Activated gamma-delta T cell treated with Interleukin-2 at 50 U/mL for 16 hours (primary cell): ENCODE data around the gene MEGF8.

Experiments
- DNase-seq: peaks from one replicate; pipeline ENCODE4 v3.0.0-alpha.2; 2020

The MEGF8 gene

DNA sequence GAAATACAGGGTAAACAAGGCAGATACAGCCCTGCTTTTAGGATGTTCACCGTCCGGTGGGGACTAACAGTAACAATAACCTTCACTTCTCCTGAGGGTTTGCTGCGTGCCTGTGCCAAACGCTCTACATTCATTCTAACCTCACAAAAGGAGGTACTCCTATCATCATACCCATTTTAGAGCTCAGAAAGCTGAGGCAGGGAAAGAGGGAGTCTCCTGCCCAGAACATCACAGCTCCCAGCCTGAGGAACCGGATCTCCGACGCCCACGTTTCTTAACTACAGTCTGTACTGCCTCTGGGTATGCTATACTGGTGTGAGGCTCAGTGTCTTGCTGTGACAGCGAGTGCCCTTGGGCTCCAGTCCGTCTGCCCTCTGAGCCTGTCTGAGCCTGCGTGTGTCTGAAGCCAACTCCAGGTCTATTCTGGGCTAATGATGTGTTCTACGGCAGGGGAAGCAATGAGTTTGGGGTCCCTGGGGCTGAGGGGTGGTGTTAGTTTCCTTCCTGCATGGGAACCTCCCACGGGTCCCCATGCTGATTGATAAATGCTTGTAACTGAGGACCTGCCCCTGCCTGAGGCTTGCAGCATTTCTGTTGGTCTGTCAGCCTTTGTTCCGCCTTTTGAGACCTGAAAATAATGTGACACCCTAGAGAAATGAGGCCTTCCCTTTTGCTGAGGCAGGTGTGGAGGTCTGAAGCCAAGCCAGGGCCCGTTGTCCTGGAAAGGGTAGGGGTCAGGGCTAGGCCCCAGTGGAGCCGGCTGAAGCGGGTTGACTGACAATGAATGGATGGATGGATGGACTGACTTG lies 96.9 kb downstream of the MEGF8 start:
- no peak for DNase-seq

DNA sequence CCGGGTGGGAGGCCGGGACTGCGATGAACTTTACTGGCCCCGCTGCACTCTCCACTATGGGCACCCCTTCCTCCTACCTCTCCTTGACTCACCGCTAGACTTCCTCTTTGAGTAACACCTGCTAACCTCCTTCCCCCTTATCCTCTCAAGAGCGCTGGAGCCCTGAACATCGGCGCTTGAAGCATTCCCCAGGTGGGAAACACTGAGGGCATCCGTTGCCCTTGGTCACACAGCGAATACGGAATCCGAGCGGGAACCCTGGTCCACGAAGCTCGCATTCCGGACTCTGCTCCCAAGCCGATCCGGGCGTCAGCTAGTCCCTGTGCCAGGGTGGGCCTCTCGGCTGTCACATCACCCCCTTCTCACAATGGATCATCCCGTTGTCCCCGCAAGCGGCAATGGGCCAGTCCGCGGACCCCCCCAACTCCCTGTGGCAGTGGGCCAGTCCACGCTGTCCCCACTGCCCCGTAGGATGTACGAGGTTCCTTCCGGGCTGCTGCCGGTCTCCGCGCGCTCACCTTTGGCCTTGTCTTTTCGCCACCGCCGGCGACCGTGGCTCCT lies 97.5 kb downstream of the MEGF8 start:
- peak; percentile 54 for DNase-seq

DNA sequence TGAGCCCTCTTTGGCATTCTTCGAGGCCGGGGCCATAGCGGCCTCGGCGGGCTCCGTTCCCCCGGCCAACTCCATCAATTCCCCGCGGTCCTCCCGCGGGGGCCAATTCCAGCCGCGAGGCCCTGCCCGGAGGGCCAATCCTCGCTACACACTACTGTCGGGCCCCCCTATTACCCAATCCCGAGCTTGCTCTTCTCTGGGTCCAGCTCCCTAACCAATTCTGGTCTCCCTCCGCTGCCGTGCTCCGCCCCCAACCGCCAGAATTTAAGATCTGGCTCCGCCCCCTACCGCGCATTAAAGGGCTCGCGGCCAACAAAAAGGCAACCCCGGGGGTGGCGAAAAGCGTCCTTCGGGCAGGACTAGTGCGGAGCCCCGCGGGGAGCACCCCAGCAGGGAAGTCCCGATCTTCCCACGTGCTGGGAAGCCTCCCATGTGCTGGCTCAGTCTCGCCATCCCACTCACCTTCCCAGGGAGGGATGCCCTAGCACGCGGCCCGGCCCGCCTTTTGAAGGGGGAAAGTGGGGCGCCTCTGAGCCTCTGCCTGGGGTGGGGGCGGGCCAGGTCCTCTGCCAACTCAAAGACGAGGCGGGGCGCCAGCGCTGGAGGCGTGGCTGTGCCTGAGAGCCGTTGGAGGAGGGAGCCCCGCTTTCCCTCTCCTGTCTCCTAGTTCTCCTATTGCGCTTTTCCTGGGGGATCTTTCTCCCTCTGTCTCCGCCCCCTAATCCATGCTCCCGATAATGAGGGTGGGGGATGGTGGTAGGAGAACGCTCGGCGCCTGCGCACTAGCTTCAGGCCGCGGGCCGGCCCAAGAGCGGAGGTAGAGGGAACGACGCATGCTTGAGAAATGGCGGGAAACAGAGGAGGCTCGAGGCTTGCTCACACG lies 98.3 kb downstream of the MEGF8 start:
- peak; percentile 92 for DNase-seq

DNA sequence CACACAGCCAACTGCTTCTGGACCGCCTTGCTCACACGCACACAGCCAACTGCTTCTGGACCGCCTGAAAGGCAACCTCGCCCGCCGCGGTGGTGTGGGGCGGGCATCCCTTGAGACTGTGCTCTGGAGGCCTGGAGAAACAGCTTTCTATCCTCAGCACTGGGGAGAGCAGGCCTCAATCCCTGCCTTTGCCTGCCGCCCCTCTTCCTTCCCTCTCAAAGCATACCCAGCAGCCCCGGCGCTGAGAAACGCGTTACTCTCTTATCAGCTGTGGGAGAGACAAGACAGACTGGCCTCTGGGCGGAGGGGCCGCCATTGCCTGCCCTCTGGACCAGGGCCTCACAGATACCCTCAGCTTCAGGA lies 98.9 kb downstream of the MEGF8 start:
- no peak for DNase-seq

DNA sequence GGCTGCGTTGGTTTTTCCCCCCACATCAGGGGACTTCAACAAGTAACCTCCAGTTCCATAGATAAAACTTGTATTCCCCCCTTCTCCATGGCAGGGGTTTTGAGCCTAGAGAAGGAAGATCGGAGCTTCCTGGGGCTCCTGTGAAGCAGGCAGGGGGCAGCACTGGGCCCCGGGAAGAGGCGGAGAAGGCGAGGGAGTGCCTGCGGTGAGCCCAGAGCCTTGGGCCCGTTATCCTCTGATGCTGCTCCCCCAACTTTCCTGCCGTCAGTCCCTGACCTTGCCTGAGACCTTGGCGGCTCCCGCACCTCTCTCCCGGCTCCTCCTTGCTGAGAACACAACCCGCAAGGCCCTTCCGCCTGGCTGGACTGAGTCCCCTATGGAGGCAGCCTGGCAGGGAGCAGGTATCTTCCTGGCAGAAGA lies 99.3 kb downstream of the MEGF8 start:
- no peak for DNase-seq

DNA sequence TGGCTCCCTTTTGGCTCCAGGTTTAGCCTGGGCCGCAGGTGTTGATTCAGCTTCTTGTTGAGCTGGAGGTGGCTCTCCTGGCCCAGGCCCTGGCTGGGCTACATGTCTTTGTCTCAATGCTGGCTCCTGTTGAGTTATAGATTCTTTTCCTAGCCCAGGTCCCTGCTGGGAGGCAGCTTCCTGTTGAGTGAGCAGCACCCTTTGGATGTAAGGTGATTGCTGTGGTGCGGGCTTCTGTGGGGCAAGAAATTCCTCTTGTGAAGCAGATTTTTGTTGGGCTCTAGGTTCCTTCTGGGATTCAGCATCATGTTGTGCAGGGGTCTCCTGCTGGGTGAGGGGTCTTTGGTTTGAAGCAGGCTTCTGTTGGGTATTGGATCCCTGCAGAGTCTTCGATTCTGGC lies 101.2 kb downstream of the MEGF8 start:
- DNase-seq = no peak

DNA sequence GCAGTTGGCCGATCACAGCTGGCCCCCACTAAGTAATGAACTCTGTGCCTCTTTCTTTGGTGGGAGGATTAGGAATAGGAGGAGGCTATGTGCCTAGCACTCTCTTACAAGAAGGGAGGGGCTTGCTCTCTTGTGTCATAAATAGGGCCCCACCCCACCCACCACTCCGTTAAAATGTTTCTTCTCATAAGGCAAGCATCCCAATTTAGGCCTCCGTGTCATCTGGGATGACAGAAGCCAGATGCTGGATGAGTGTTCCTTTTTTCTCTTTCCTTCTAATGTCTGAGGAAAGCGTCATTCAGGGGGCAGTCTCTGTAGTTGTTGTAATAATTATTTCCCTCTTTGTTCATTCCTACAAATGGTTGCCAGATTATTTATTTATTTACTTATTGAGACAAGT lies 101.9 kb downstream of the MEGF8 start, which contains the start of gene LIPE:
TSS of gene LIPE (minus strand) at position 76 of the 400 bp plus-strand sequence. CDS start 239 bp downstream, outside the sequence.
- no peak for DNase-seq
